GM10248 (cell line): ENCODE measurements around the gene ZNF384.
A peak's percentile ranks its signal among the peaks of the same experiment; 100 is the strongest.
"Not testable (repeated sequence)": the region's sequence is repeated elsewhere in the genome, so short reads cannot be mapped to it uniquely, and the experiment has no call there.

Experiments used
- CTCF ChIA-PET: fragments of 300-600 bp; sonication (Branson Sonifier 250); formaldehyde crosslinking; extraction: SDS; loops from one replicate; lab custom pipeline; 2021; ENCODE audit warnings: antibody characterized with exemption; lab: Yijun Ruan, JAX
- POLR2A ChIA-PET: fragments of 350-650 bp; sonication (Branson Sonifier 250); formaldehyde crosslinking; extraction: SDS; loops from one replicate; lab custom pipeline; 2020; ENCODE audit warnings: antibody characterized with exemption; lab: Yijun Ruan, JAX
- DNase-seq: peaks from one replicate; pipeline ENCODE4 v3.0.0; 2012; ENCODE audit errors: extremely low spot score
- TF ChIP-seq, protein P1 (sequence below): IDR thresholded peaks from 2 replicates; pipeline ENCODE4 v1.5.1; 2012; ENCODE audit warnings: mild to moderate bottlenecking, low read depth; ENCODE audit errors: extremely low read depth, missing control alignments, control extremely low read depth

The ZNF384 gene

DNA sequence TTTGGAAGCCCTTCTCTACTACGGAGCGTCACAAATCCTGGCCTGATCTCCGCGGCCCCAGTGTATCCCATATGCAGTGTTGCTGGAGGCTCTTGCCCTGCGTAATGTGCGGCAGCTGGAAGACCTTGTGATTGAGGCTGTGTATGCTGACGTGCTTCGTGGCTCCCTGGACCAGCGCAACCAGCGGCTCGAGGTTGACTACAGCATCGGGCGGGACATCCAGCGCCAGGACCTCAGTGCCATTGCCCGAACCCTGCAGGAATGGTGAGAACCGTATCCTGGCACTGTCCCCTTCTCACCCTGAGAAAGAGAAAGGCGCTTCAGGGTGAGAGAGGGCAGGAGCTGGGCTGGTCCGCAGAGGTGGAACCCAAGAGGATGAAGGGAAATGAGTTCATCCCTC is 40.0 kb upstream of the ZNF384 start:
- ChIA-PET POLR2A (no interaction called here), CTCF (interaction anchor here (1.3 to 6.7 kb wide), 3 partner anchors 24 to 49 kb away, joined by 4 to 41 read pairs (median 4); partner anchors contain the start of gene MLF2)
- TF ChIP-seq, protein P1, sequence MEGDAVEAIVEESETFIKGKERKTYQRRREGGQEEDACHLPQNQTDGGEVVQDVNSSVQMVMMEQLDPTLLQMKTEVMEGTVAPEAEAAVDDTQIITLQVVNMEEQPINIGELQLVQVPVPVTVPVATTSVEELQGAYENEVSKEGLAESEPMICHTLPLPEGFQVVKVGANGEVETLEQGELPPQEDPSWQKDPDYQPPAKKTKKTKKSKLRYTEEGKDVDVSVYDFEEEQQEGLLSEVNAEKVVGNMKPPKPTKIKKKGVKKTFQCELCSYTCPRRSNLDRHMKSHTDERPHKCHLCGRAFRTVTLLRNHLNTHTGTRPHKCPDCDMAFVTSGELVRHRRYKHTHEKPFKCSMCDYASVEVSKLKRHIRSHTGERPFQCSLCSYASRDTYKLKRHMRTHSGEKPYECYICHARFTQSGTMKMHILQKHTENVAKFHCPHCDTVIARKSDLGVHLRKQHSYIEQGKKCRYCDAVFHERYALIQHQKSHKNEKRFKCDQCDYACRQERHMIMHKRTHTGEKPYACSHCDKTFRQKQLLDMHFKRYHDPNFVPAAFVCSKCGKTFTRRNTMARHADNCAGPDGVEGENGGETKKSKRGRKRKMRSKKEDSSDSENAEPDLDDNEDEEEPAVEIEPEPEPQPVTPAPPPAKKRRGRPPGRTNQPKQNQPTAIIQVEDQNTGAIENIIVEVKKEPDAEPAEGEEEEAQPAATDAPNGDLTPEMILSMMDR, result no peak

GRCh38 chr12:6725350-6725749 is 36.2 kb upstream of the ZNF384 start:
- DNase-seq, result no peak
- POLR2A ChIA-PET, result interaction anchor here (2.3 kb wide), 1 partner anchor 36 kb away, joined by 17 read pairs; the partner anchor contains the start of gene ZNF384
- CTCF ChIA-PET, result interaction anchor here (1.8 to 4.8 kb wide), 4 partner anchors 28 to 147 kb away, joined by 5 to 31 read pairs (median 16); partner anchors contain the start of genes MLF2, PTMS and SPSB2
- TF ChIP-seq, protein P1, result no peak

More for the DNA sequence above, 40.0 kb upstream of the ZNF384 start:
- DNase-seq, result no peak

DNA sequence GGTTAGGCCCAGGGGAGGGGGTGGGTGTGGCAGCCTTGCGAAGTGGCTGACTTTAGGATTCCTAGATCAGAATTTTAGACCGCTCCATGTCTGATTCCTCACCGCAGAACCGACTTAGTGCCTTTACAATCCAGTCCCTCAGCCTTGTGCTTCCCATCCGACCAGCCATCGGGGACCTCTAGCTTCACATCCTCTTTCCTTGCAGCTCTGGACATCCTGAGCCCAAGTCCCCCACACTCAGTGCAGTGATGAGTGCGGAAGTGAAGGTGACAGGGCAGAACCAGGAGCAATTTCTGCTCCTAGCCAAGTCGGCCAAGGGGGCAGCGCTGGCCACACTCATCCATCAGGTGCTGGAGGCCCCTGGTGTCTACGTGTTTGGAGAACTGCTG is 35.2 kb upstream of the ZNF384 start:
- TF ChIP-seq, protein P1, result no peak
- ChIA-PET POLR2A (interaction anchor here (0.6 to 2.3 kb wide), 10 partner anchors 28 to 254 kb away, joined by 3 to 17 read pairs (median 6); partner anchors contain the start of genes GAPDH, MLF2, TPI1 and VAMP1), CTCF (interaction anchor here (0.9 to 4.8 kb wide), 13 partner anchors 9 to 167 kb away, joined by 3 to 31 read pairs (median 5); partner anchors contain the start of genes MLF2 and PTMS)
- DNase-seq, result peak; percentile 47

- TF ChIP-seq, protein P1, result peak; percentile 27
- POLR2A ChIA-PET, result interaction anchor here (0.6 to 2.3 kb wide), 11 partner anchors 23 to 253 kb away, joined by 3 to 17 read pairs (median 5); partner anchors contain the start of genes GAPDH, MLF2, TPI1 and VAMP1
- DNase-seq, result peak; percentile 97
- CTCF ChIA-PET, result interaction anchor here (0.8 to 4.8 kb wide), 18 partner anchors 10 to 170 kb away, joined by 3 to 31 read pairs (median 4); partner anchors contain the start of genes MLF2, PTMS and ZNF384
Observed at GRCh38 chr12:6723607-6724408, 34.6 kb upstream of the ZNF384 start, which contains the start of gene COPS7A. COPS7A (plus strand) TSS chr12:6724046; CDS start chr12:6724657, 611 bp downstream.

GRCh38 chr12:6722863-6723262 is 33.7 kb upstream of the ZNF384 start:
- ChIA-PET CTCF (interaction anchor here (1.0 to 4.8 kb wide), 11 partner anchors 11 to 169 kb away, joined by 3 to 31 read pairs (median 5); partner anchors contain the start of genes MLF2, PTMS and ZNF384), POLR2A (interaction anchor here (1.1 to 1.8 kb wide), 2 partner anchors 25 to 189 kb away, joined by 3 to 7 read pairs; partner anchors contain the start of gene GAPDH)
- TF ChIP-seq, protein P1, result no peak
- no peak for DNase-seq

- TF ChIP-seq, protein P1, result no peak
- no peak for DNase-seq
- ChIA-PET POLR2A (interaction anchor here (0.6 kb wide), 1 partner anchor 9 kb away, joined by 4 read pairs; no protein-coding TSS in a partner anchor), CTCF (interaction anchor here (0.8 kb wide), 1 partner anchor 36 kb away, joined by 3 read pairs; no protein-coding TSS in a partner anchor)
Observed at GRCh38 chr12:6716874-6717437, 27.8 kb upstream of the ZNF384 start.

GRCh38 chr12:6716031-6716873 is 27.1 kb upstream of the ZNF384 start:
- DNase-seq, POLR2A ChIA-PET: not testable (repeated sequence)
- CTCF ChIA-PET, result interaction anchor here (0.8 kb wide), 1 partner anchor 36 kb away, joined by 3 read pairs; no protein-coding TSS in a partner anchor
